SK-N-MC (cell line): ENCODE data around the gene MAPK8.

Experiments
- DNase-seq: peaks from one replicate; pipeline ENCODE4 v3.0.0-alpha.2; 2011; ENCODE audit warnings: low read depth, low spot score
- H3K27ac ChIP-seq: fragments of 200-600 bp; sonication (generic); 2 replicates; pipeline ENCODE4 v1.5.1; 2016; ENCODE audit warnings: mixed run types
- H3K36me3 ChIP-seq: fragments of 200-600 bp; sonication (generic); 2 replicates; pipeline ENCODE4 v1.6.1; 2017; ENCODE audit warnings: antibody characterized with exemption, low read length, mixed read lengths; ENCODE audit not compliant: insufficient read depth
- H3K4me3 ChIP-seq: fragments of 200-600 bp; sonication (generic); 2 replicates; pipeline ENCODE4 v1.5.1; 2016
- H3K9ac ChIP-seq: fragments of 200-600 bp; sonication (generic); 2 replicates; pipeline ENCODE4 v1.8.0; 2017; ENCODE audit warnings: mixed run types, mixed read lengths; ENCODE audit not compliant: insufficient read length
- H3K9me3 ChIP-seq: fragments of 200-600 bp; sonication (generic); 2 replicates; pipeline ENCODE4 v1.6.1; 2017; ENCODE audit warnings: low read depth, mild to moderate bottlenecking, antibody characterized with exemption, low read length, moderate library complexity, mixed read lengths
- EZH2 ChIP-seq: fragments of 200-600 bp; sonication (generic); IDR thresholded peaks from one replicate; pipeline ENCODE4 v1.6.1; 2017; ENCODE audit warnings: antibody characterized with exemption
- FOXP2 ChIP-seq: optimal IDR thresholded peaks from 2 replicates; pipeline ENCODE3; 2011; ENCODE audit warnings: mild to moderate bottlenecking, moderate library complexity; ENCODE audit not compliant: insufficient read depth; ENCODE audit errors: extremely low read length, control extremely low read depth
- POLR2AphosphoS5 ChIP-seq: IDR thresholded peaks from 2 replicates; pipeline ENCODE4 v1.6.1; 2012; ENCODE audit warnings: mild to moderate bottlenecking, low read depth, low read length, borderline replicate concordance

Gene MAPK8

DNA sequence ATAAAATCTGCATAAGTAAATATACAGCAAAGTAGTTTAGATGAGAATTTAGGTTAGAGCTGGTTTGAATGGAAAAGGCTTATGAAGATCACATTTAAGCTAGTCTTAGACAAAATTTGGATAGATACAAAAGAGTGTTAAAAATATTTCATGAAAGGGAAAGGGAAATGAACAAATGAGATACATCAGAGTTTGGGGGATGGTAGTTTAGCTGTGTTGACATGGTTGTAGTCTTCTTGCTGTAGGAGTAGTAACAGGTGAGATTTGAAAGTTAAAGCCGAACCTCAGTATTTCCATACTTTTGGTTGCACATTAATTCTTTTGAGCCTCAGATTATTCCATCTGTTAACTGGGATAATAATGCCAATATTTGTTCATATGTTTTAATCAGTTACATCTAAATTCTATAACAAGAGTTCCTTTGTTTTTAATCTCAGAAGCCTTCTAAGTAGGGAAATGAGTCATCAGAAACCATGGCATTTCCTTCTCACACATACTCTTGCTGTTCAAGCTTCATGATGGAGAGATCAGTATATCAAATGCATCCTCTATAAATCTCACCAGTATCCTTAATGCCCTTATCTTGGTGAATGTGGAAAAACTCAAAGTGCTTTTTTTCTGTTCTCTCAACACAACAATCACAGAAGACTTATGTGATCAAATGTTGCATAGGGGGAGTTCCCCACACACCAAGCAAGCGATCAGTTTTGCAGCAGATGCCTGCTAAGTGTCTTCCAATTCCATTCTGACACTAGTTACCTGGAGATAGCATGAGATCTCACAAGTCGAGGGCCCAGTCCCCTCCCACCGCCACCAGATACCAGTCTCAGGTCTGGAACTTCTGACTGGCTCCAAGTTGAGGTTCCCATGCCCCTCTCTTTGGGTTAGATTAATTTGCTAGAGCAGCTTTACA lies 84.7 kb downstream of the MAPK8 start:
- Histone ChIP-seq H3K27ac (no peak overlapping the region), H3K9me3 (no peaks in the 10 kb centered on the region), H3K36me3 (no peaks in the 10 kb centered on the region), H3K4me3 (no peak overlapping the region), H3K9ac (no peak overlapping the region)
- DNase-seq, result no peak
- TF ChIP-seq POLR2AphosphoS5 (no peak), EZH2 (no peak)

DNA sequence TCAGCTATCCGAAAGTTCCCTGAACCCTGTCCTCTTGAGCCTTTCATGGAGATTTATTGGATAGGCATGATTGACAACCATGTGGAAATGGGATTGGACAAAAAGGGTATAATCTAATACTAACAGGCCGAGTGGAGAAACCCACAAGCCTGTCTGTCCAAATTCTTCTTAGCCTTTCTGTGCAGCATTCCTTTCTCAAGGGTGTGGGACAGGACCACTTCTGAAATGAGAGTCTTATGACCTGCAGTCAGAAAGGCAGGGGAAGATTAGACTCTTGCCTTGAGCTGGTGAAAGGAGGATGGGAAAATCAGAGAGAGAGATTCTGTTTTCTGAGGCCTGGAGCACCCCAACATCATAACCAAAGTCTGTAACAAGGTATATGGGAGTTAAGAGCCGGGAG lies 85.5 kb downstream of the MAPK8 start:
- Histone ChIP-seq H3K4me3 (no peak overlapping the region), H3K9me3 (no peaks in the 10 kb centered on the region), H3K27ac (no peak overlapping the region), H3K9ac (no peak overlapping the region), H3K36me3 (no peaks in the 10 kb centered on the region)
- no peak for DNase-seq
- TF ChIP-seq EZH2 (no peak), FOXP2 (no peak), POLR2AphosphoS5 (no peak)

DNA sequence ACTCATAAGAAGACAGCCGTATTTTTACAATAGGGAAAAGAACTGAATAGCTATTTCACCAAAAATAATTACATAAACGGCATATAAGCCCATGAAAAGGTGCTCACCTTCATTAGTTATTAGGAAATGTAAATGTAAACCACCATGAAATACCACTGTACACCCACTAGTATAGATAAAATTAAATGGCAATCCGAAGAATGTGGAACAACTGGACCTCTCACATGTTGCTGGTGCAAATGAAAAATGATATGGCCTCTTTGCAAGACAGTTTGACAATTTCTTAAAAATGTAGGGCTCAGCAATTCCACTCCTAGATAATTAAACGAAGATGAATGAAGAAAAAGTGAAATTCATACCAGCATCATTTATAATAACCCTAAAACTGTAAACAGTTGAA lies 91.8 kb downstream of the MAPK8 start:
- Histone ChIP-seq H3K4me3 (no peak overlapping the region), H3K9ac (no peak overlapping the region), H3K9me3 (no peaks in the 10 kb centered on the region), H3K36me3 (no peaks in the 10 kb centered on the region), H3K27ac (no peak overlapping the region)
- TF ChIP-seq POLR2AphosphoS5, result no peak
- TF ChIP-seq EZH2, result no peak
- no peak for TF ChIP-seq FOXP2
- DNase-seq, result no peak

DNA sequence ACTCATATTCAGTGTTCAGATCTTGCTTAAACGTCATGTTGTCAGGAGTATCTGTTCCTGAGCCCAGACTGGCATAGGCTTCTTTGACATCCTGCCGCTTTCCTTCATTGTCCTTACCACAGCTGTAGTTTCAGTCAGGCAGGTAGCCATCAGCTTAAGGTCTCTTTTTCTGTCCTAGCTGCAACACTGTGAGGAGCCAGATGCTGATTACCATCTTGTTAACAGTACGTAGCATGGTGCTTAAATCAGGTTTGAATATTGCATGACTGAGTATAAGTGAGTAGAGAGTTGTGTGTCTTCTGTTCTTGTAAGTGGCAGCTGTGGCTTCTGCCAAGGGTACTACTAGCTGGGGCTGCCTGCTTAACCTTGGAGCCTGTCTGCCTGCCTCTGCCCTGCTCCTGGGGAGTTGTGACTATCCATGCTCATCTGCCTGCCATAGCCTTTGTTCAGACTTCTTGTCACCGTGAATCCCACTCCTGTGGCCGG lies 92.6 kb downstream of the MAPK8 start:
- Histone ChIP-seq H3K4me3 (no peak overlapping the region), H3K36me3 (no peaks in the 10 kb centered on the region), H3K27ac (no peak overlapping the region), H3K9me3 (no peaks in the 10 kb centered on the region), H3K9ac (no peak overlapping the region)
- DNase-seq, result no peak
- TF ChIP-seq POLR2AphosphoS5 (no peak), FOXP2 (no peak), EZH2 (no peak)

DNA sequence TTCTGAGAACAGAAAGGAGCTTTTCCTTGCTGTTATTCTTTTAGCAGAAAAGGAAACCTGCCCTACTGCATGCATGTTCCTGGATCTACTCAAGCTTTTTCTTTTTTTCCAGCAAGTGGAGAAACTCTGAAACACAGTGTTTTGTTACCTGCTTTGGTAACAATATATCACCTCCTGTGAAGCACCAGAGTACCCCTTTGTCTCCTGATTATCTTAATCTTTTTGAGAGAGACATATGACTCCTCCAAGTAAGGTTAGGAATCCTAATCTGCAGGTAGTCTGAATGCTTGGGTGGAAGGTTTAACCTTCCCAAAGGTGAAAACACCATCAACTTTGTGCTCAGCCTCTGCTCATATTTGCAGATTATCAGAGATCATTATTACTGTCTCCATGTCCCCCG lies 93.1 kb downstream of the MAPK8 start:
- no peak overlapping the region for H3K4me3 ChIP-seq
- no peak overlapping the region for H3K27ac ChIP-seq
- H3K9me3 ChIP-seq, result no peaks in the 10 kb centered on the region
- H3K9ac ChIP-seq, result no peak overlapping the region
- H3K36me3 ChIP-seq, result no peaks in the 10 kb centered on the region
- TF ChIP-seq FOXP2, result no peak
- no peak for TF ChIP-seq POLR2AphosphoS5
- no peak for TF ChIP-seq EZH2
- DNase-seq, result no peak

DNA sequence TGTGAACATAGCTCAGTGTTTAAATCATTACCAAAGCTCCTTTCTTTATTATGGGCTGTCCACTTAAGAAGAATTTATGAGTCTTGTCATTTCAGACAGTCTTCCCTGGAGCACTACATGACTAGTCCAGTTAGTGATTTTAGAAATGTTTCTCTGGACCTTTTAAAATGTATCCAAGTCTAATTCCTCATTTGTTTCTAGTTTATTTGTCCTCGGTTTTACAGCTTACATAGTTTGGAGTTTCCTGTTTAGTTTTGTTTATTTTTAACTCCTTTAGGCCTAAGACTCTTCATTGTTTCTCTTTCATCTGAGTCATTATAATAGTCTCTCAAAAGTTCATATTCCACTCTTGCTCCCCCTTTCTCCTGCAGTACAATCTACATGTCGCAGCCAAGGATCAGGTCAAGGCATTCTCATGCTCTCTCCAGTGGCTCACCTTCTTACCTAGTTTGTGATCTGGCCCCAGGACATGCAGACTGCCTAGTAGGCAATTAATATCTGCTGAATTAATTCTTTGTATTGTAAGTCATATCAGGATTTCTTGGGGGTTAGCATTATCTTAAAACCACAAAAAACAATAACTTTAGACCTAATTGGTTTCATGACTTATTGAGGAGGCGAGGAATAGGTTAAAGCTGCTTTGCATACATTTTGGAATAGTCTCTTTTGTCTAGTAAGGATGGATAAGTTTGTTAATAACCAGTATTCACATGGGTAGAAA lies 93.8 kb downstream of the MAPK8 start:
- DNase-seq, result no peak
- Histone ChIP-seq H3K27ac (no peak overlapping the region), H3K36me3 (no peaks in the 10 kb centered on the region), H3K9me3 (no peaks in the 10 kb centered on the region), H3K9ac (no peak overlapping the region), H3K4me3 (no peak overlapping the region)
- no peak for TF ChIP-seq FOXP2
- no peak for TF ChIP-seq EZH2
- no peak for TF ChIP-seq POLR2AphosphoS5

DNA sequence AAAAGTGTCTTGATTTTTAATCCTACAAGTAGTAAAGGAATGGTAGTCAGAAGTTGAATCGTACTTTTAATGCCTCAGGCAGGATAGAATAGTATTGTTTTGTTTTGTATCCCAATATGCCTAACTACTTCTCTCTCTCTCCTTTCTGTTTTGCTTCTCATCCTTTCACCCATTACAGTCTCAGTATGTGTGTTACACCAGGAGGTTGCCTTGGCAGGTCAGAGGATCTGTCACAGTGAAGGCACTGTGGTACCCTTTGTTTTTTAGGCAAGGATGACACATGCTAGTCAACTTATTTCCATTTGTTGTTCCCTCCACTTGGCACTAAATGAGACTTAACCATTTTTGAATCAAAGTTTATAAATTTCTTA lies 94.4 kb downstream of the MAPK8 start:
- Histone ChIP-seq H3K9me3 (no peaks in the 10 kb centered on the region), H3K9ac (no peak overlapping the region), H3K4me3 (no peak overlapping the region), H3K27ac (no peak overlapping the region), H3K36me3 (no peaks in the 10 kb centered on the region)
- no peak for TF ChIP-seq POLR2AphosphoS5
- TF ChIP-seq FOXP2, result no peak
- TF ChIP-seq EZH2, result no peak
- DNase-seq, result no peak

DNA sequence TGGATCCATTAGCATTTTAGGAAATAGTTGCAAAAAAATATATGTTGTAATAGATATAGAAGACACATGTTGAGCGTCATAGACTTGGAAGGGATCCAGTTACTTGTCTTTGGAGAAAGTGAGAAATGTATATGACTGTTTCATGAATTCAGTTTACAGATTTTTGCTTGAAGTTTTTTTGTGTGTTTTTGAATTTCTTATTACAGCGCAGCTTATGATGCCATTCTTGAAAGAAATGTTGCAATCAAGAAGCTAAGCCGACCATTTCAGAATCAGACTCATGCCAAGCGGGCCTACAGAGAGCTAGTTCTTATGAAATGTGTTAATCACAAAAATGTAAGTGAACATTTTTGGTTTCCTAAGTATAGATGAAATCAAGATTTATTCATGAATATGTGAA lies 98.2 kb downstream of the MAPK8 start:
- Histone ChIP-seq H3K4me3 (no peak overlapping the region), H3K9ac (no peak overlapping the region), H3K27ac (peak overlapping the region; percentile 35; the same call in 1 of the 2 replicates), H3K9me3 (no peaks in the 10 kb centered on the region), H3K36me3 (0 out of 2 replicates have a peak, but pooled peaks cover 2% of the 10 kb centered on the region)
- DNase-seq, result peak; percentile 24
- no peak for TF ChIP-seq POLR2AphosphoS5
- TF ChIP-seq FOXP2, result no peak
- no peak for TF ChIP-seq EZH2
